ENCODE results near the gene BLOC1S6. TPM values are rescaled to one million over a fixed set of nuclear protein-coding genes. Genes with fewer than 3 reads are reported as not detected.

The BLOC1S6 gene
- total RNA-seq, 1 donor from 2014 or later: 64.2 TPM

- Histone ChIP-seq H3K79me2 (ENCODE audit: insufficient read depth, low read length) (no peaks in the 10 kb centered on the region), H3K27ac (ENCODE audit: low read depth, low read length) (no peak overlapping the region), H3K9me3 (ENCODE audit: insufficient read depth, low read depth, low read length) (no peaks in the 10 kb centered on the region), H3K9ac (ENCODE audit: low read length) (peak overlapping the region; percentile 27), H3K4me1 (ENCODE audit: insufficient read depth, low read length) (peaks cover 7% of the 10 kb centered on the region), H2AFZ (ENCODE audit: low read depth, low read length) (no peak overlapping the region), H3K36me3 (ENCODE audit: insufficient read depth, low read length) (peaks cover 11% of the 10 kb centered on the region), H3K27me3 (ENCODE audit: insufficient read depth, low read length) (no peaks in the 10 kb centered on the region), H4K20me1 (ENCODE audit: insufficient read depth, low read length) (peaks cover 6% of the 10 kb centered on the region), H3K4me3 (ENCODE audit: insufficient read depth, low read depth, low read length) (no peak overlapping the region), H3K4me2 (ENCODE audit: low read length) (peak overlapping the region; percentile 50)
- Mint-ChIP-seq H3K36me3 (ENCODE audit: low read depth, unreplicated experiment) (no peaks in the 10 kb centered on the region), H3K4me3 (ENCODE audit: unreplicated experiment) (no peak overlapping the region), H3K9me3 (ENCODE audit: unreplicated experiment) (no peaks in the 10 kb centered on the region), H3K4me1 (ENCODE audit: low read depth, unreplicated experiment) (peaks cover 14% of the 10 kb centered on the region), H3K27ac (ENCODE audit: unreplicated experiment) (no peak overlapping the region), H3K27me3 (ENCODE audit: low read depth, unreplicated experiment) (no peaks in the 10 kb centered on the region)
- FAIRE-seq: no peak
- TF ChIP-seq EZH2 (IDR thresholded peaks at IDR 0.05; ENCODE audit: insufficient read depth, low read length) (no peak), CTCF (IDR thresholded peaks at IDR 0.05; ENCODE audit: insufficient read depth, low read depth, low read length) (no peak)
- DNase-seq (ENCODE audit: low read depth): no peak
Observed at GRCh38 chr15:45612790-45613415, 25.7 kb downstream of the BLOC1S6 start.

DNA sequence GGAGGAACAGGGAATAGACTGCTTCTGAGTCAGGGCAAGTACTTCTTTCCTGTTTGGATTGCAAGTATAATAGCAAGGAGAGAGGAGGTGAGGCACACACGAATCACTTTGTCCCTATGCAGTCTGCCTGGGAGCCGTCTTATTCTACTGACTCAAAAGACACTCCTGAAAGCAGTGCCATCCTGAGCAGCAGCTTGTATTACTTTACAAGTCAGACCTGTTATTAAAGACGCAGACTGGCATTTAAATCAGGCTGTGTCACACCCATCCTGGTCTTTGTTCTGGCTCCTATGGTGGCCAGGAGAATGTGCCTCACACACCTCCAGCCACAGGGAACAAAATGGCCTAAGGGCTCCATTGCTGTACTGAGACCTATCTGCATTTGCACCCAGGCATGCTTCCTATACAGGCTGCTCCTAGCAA lies 29.7 kb downstream of the BLOC1S6 start:
- TF ChIP-seq EZH2 (IDR thresholded peaks at IDR 0.05; ENCODE audit: insufficient read depth, low read length): no peak
- no peak for TF ChIP-seq CTCF (IDR thresholded peaks at IDR 0.05; ENCODE audit: insufficient read depth, low read depth, low read length)
- no peak for FAIRE-seq

DNA sequence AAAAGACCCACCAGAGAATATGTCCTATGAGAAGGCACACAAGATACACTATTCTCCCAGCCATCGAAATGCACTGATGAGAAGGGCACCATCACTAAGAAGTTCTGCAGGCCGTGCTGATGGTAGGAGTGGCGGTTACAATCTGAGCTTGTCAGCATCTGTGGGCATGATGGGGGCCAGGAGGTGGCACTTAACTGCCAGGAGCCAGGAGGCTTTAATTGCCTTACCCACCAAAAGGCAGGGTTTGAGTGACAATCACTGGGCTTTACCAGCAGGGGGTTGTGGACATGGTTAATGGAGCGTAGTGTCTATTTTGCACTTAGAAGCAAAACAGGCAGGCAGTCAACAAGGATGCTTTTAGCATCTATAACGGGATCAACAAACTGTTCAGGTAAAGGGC lies 31.6 kb downstream of the BLOC1S6 start:
- peaks cover 6% of the 10 kb centered on the region for H3K27me3 Mint-ChIP-seq (ENCODE audit: low read depth, unreplicated experiment)
- H2AFZ ChIP-seq (ENCODE audit: low read depth, low read length): no peak overlapping the region
- H3K9me3 ChIP-seq (ENCODE audit: insufficient read depth, low read depth, low read length): no peaks in the 10 kb centered on the region
- no peak overlapping the region for H3K9ac ChIP-seq (ENCODE audit: low read length)
- peaks cover 10% of the 10 kb centered on the region for H3K9me3 Mint-ChIP-seq (ENCODE audit: unreplicated experiment)
- no peak for TF ChIP-seq CTCF (IDR thresholded peaks at IDR 0.05; ENCODE audit: insufficient read depth, low read depth, low read length)
- no peak for TF ChIP-seq EZH2 (IDR thresholded peaks at IDR 0.05; ENCODE audit: insufficient read depth, low read length)
- H3K4me3 ChIP-seq (ENCODE audit: insufficient read depth, low read depth, low read length): no peak overlapping the region
- no peaks in the 10 kb centered on the region for H3K4me1 ChIP-seq (ENCODE audit: insufficient read depth, low read length)
- no peak overlapping the region for H3K27ac ChIP-seq (ENCODE audit: low read depth, low read length)
- DNase-seq (ENCODE audit: low read depth) (no peak), FAIRE-seq (no peak)
- H3K27me3 ChIP-seq (ENCODE audit: insufficient read depth, low read length): no peaks in the 10 kb centered on the region
- H3K4me2 ChIP-seq (ENCODE audit: low read length): no peak overlapping the region
- no peak overlapping the region for H3K27ac Mint-ChIP-seq (ENCODE audit: unreplicated experiment)
- H3K36me3 Mint-ChIP-seq (ENCODE audit: low read depth, unreplicated experiment): peaks cover 1% of the 10 kb centered on the region
- H3K36me3 ChIP-seq (ENCODE audit: insufficient read depth, low read length): no peaks in the 10 kb centered on the region
- H3K4me1 Mint-ChIP-seq (ENCODE audit: low read depth, unreplicated experiment): peaks cover 7% of the 10 kb centered on the region
- no peaks in the 10 kb centered on the region for H4K20me1 ChIP-seq (ENCODE audit: insufficient read depth, low read length)
- no peak overlapping the region for H3K4me3 Mint-ChIP-seq (ENCODE audit: unreplicated experiment)
- no peaks in the 10 kb centered on the region for H3K79me2 ChIP-seq (ENCODE audit: insufficient read depth, low read length)

More for the DNA sequence above, 29.7 kb downstream of the BLOC1S6 start:
- Histone ChIP-seq H3K27me3 (ENCODE audit: insufficient read depth, low read length) (no peaks in the 10 kb centered on the region), H3K9ac (ENCODE audit: low read length) (no peak overlapping the region), H4K20me1 (ENCODE audit: insufficient read depth, low read length) (no peaks in the 10 kb centered on the region), H3K79me2 (ENCODE audit: insufficient read depth, low read length) (no peaks in the 10 kb centered on the region), H3K36me3 (ENCODE audit: insufficient read depth, low read length) (no peaks in the 10 kb centered on the region), H3K4me1 (ENCODE audit: insufficient read depth, low read length) (peaks cover 7% of the 10 kb centered on the region), H3K4me2 (ENCODE audit: low read length) (no peak overlapping the region), H2AFZ (ENCODE audit: low read depth, low read length) (peak overlapping the region; percentile 10), H3K9me3 (ENCODE audit: insufficient read depth, low read depth, low read length) (no peaks in the 10 kb centered on the region), H3K27ac (ENCODE audit: low read depth, low read length) (no peak overlapping the region), H3K4me3 (ENCODE audit: insufficient read depth, low read depth, low read length) (no peak overlapping the region)
- Mint-ChIP-seq H3K4me1 (ENCODE audit: low read depth, unreplicated experiment) (peaks cover 14% of the 10 kb centered on the region), H3K9me3 (ENCODE audit: unreplicated experiment) (no peaks in the 10 kb centered on the region), H3K4me3 (ENCODE audit: unreplicated experiment) (no peak overlapping the region), H3K27me3 (ENCODE audit: low read depth, unreplicated experiment) (peaks cover 2% of the 10 kb centered on the region), H3K27ac (ENCODE audit: unreplicated experiment) (no peak overlapping the region), H3K36me3 (ENCODE audit: low read depth, unreplicated experiment) (no peaks in the 10 kb centered on the region)
- no peak for DNase-seq (ENCODE audit: low read depth)
